Calu3 (cell line): ENCODE data around the gene SKI. TPM values are rescaled to one million over a fixed set of nuclear protein-coding genes. Genes with fewer than 3 reads are reported as not detected.

ENCODE experiments used
- BruUV-seq: library from RNA; stranded (reverse); fragments of 400-500 nt; replicated peaks from 2 replicates; lab custom pipeline; 2021; lab: Mats Ljungman, UMichigan
- CTCF ChIA-PET: fragments of 300-600 bp; sonication (Branson Sonifier 250); formaldehyde crosslinking; loops from one replicate; lab custom pipeline; 2022; ENCODE audit warnings: antibody characterized with exemption; lab: Charles Lee
- DNase-seq: peaks from one replicate; pipeline ENCODE4 v3.0.0; 2022
- H3K27ac Mint-ChIP-seq: one replicate; pipeline ENCODE4 v1.8.0; 2022; ENCODE audit warnings: mixed read lengths; ENCODE audit not compliant: unreplicated experiment
- H3K27me3 Mint-ChIP-seq: one replicate; pipeline ENCODE4 v1.8.0; 2022; ENCODE audit warnings: mixed read lengths; ENCODE audit not compliant: unreplicated experiment
- H3K36me3 Mint-ChIP-seq: one replicate; pipeline ENCODE4 v1.8.0; 2022; ENCODE audit warnings: mild to moderate bottlenecking, moderate library complexity, mixed read lengths; ENCODE audit not compliant: insufficient read depth, unreplicated experiment
- H3K4me1 Mint-ChIP-seq: one replicate; pipeline ENCODE4 v1.8.0; 2022; ENCODE audit warnings: mild to moderate bottlenecking, low read depth, mixed read lengths; ENCODE audit not compliant: unreplicated experiment
- H3K4me3 Mint-ChIP-seq: one replicate; pipeline ENCODE4 v1.8.0; 2022; ENCODE audit warnings: mild to moderate bottlenecking, low read depth, moderate library complexity, mixed read lengths; ENCODE audit not compliant: unreplicated experiment
- H3K9me3 Mint-ChIP-seq: one replicate; pipeline ENCODE4 v1.8.0; 2022; ENCODE audit warnings: low read depth, mixed read lengths; ENCODE audit not compliant: unreplicated experiment
- intact Hi-C: fragments of 100-400 bp; cut with micrococcal nuclease; formaldehyde crosslinking; loops from one replicate; pipeline ENCODE4 v1.10.0; 2022; ENCODE audit not compliant: unreplicated experiment
- total RNA-seq: library from RNA; stranded (reverse); gene quantifications from 2 replicates; pipeline ENCODE4 v1.2.3, GENCODE V29; 2022
- TF ChIP-seq, protein P1 (sequence below): fragments of 200-600 bp; IDR thresholded peaks from one replicate; pipeline ENCODE4 v1.8.0; 2022; ENCODE audit warnings: antibody characterized with exemption; ENCODE audit not compliant: unreplicated experiment

Gene SKI
- total RNA-seq, 1 experiment from 2014 or later, result 33.8 TPM

DNA sequence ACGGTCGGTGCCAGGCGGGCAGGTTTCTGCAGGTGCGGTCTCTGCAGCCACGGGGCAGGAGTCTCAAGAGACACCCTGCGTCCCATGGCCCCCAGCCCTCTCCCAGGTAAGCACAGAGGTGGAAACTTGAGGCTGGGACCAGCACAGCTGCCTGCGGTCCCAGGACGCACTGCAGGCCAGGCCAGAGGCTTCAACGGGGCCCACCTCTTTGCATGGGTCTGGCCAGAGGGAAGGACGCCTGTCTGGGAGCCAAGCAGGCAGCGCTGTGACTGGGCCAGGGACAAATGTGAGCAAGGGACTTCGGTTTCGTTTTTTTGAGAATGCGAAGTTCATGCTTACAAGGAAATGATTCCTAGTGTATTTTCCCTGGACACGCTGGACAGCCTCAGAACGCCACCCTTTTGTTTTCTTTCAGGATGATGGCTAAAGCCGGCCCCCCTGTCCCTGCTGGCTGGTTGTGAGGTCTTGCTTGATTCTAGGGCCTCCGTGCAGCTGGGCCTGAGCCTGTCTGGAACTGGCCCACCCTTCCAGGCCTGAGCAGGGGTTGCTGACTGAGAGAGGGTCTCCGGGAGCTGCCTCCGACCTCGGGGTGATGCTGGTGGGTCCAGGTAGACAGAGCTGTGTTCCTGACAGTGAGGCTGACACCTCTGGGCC is 124.9 kb downstream of the SKI start:
- DNase-seq, result no peak
- CTCF ChIA-PET, result no interaction called here
- H3K4me3 Mint-ChIP-seq, result no peak overlapping the region
- no TSS peak for BruUV-seq
- TF ChIP-seq, protein P1, sequence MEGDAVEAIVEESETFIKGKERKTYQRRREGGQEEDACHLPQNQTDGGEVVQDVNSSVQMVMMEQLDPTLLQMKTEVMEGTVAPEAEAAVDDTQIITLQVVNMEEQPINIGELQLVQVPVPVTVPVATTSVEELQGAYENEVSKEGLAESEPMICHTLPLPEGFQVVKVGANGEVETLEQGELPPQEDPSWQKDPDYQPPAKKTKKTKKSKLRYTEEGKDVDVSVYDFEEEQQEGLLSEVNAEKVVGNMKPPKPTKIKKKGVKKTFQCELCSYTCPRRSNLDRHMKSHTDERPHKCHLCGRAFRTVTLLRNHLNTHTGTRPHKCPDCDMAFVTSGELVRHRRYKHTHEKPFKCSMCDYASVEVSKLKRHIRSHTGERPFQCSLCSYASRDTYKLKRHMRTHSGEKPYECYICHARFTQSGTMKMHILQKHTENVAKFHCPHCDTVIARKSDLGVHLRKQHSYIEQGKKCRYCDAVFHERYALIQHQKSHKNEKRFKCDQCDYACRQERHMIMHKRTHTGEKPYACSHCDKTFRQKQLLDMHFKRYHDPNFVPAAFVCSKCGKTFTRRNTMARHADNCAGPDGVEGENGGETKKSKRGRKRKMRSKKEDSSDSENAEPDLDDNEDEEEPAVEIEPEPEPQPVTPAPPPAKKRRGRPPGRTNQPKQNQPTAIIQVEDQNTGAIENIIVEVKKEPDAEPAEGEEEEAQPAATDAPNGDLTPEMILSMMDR, result no peak
- no peaks in the 10 kb centered on the region for H3K36me3 Mint-ChIP-seq
- H3K4me1 Mint-ChIP-seq, result no peaks in the 10 kb centered on the region
- no peaks in the 10 kb centered on the region for H3K9me3 Mint-ChIP-seq
- intact Hi-C loops, result no loop called here
- no peaks in the 10 kb centered on the region for H3K27me3 Mint-ChIP-seq
- H3K27ac Mint-ChIP-seq, result no peak overlapping the region

DNA sequence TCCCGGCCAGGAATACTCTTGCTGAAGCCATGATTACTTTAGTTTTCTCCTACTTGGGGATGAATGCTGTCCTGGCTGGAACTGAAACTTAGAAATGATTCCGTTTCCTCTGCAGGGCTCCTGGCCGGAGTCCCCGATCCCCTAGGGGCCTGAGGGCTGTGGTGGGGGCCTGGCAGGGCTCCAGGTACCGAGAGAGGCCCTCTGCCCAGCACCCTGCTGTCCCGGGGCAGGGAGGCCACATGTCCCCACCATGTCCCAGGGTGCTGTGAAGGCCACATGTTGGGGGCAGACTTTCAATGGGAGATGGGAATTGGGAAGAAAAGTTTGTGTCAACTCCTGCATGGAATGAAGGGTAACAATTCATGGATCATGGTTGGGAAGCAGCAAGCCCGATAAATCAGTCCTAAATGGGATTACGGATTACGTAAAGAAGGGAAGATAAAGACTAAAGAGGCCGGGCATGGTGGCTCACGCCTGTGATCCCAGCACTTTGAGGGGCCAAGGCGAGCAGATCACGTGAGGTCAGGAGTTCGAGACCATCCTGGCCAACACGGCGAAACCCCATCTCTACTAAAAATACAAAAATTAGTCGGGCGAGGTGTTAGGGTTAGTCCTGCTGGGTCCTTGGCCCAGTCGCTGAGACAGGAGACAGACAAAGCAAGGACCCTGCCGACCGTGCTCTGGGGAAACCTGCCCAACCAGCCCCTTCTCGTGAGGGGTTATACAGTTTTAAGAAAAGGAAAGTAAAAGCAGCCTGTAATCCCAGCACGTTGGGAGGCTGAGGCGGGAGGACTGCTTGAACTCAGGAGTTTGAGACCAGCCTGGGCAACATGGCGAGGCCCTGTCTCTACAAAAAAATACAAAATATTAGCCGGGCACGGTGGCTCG is 125.7 kb downstream of the SKI start:
- intact Hi-C loops, result no loop called here
- DNase-seq, result no peak
- Mint-ChIP-seq H3K27me3 (no peaks in the 10 kb centered on the region), H3K9me3 (no peaks in the 10 kb centered on the region), H3K4me3 (no peak overlapping the region), H3K4me1 (no peaks in the 10 kb centered on the region), H3K27ac (no peak overlapping the region), H3K36me3 (no peaks in the 10 kb centered on the region)
- CTCF ChIA-PET, result no interaction called here
- no TSS peak for BruUV-seq
- TF ChIP-seq, protein P1, result no peak

DNA sequence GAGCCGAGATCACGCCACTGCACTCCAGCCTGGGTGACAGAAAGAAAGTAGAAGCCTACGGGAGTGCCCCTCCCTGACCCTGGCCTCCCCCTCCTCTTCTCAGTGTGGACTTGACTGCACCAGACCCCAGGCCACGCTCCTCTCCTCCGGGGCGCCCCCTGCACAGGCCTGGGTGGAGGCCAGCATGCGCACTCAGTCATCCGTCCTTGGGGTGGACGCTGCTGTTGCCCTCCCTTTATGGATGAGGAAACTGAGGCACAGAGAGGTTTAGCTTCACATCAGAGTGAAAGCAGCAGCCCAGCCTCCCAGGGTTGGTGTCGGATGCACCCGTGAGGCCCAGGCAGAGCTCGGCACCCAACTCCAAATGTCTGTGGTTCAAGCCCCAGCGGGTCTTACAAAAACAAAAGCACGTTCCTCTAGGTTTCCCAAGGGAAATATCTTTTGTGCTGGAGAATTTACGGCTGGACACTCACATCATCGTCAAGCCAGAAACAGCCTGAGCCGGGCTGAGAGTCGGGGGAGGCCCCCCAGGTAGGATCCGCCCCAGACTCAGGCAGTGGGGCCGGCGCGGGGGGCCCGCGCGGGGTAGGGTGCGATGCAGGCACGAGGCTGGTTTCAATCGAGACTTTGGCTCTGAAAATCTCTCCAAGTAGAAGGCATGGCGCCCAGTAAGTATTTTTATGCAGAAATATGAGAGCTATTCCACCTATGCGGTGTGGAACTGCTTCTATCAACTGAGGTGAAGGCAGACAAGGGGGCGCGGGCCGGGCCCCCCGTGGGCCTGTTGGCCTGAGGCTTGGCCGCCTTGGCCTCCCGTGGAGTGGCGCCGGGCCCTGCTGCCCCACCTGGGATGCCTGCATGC is 126.6 kb downstream of the SKI start:
- BruUV-seq, result no TSS peak
- no peaks in the 10 kb centered on the region for H3K9me3 Mint-ChIP-seq
- no peak overlapping the region for H3K4me3 Mint-ChIP-seq
- H3K27ac Mint-ChIP-seq, result no peak overlapping the region
- CTCF ChIA-PET, result no interaction called here
- TF ChIP-seq, protein P1, result no peak
- no peak for DNase-seq
- no peaks in the 10 kb centered on the region for H3K27me3 Mint-ChIP-seq
- H3K36me3 Mint-ChIP-seq, result no peaks in the 10 kb centered on the region
- no peaks in the 10 kb centered on the region for H3K4me1 Mint-ChIP-seq
- intact Hi-C loops, result no loop called here

DNA sequence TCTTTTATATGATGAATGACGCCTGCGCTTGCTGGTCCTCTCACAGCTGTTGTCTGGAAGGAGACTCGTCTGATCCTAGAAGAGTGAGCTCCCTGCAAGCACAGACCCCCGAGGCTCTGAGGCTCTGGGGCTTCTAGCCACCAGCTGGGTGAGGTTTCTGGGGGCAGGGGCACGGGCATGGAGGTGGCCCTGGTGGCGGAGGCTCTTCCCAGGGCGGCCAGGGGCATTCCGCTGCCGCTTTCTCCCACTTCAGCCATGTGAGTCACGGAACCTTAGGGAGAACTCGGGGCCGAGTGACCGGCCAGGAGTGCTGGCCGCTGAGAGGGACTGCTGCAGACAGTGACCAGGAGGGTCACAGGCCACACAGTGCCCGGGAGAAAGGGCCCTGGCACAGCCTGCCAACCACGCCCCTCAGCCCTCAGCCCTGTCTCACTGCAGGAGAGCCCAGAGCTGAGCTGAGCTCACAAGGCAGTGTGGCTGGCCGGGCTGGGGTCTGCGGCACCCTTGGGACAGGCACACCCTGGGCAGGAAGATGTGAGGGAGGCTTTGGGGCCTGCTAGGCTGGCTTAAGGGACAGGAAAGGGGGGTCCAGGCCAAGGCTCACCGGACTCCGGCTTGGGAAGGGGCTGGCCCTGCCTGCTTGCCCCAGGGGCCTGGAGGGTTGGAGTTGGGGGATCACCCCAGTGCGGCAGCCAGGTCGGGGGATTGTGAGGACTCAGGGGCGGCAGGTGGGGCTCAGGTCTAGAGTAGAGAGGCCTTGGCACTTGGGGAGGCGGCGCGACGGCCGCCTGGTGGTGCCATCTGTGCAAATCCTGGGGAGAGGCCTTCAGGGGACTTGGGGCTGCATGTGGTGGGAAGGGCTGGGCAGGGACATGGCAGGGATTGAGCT is 127.5 kb downstream of the SKI start:
- Mint-ChIP-seq H3K9me3 (no peaks in the 10 kb centered on the region), H3K36me3 (peaks cover 4% of the 10 kb centered on the region), H3K4me1 (no peaks in the 10 kb centered on the region), H3K4me3 (no peak overlapping the region), H3K27me3 (no peaks in the 10 kb centered on the region), H3K27ac (no peak overlapping the region)
- BruUV-seq, result no TSS peak
- CTCF ChIA-PET, result no interaction called here
- intact Hi-C loops, result no loop called here
- TF ChIP-seq, protein P1, result no peak
- no peak for DNase-seq
